Skeletal muscle satellite cell (primary cell): ENCODE data around the gene DERL3. TPM values are rescaled to one million over a fixed set of nuclear protein-coding genes. Genes with fewer than 3 reads are reported as not detected.
A peak's percentile ranks its signal among the peaks of the same experiment; 100 is the strongest.
"Not testable (repeated sequence)": the region's sequence is repeated elsewhere in the genome, so short reads cannot be mapped to it uniquely, and the experiment has no call there.

Source experiments
- H3K27me3 ChIP-seq: 2 replicates; pipeline ENCODE4 v1.7.0; 2013; ENCODE audit warnings: low read length; ENCODE audit not compliant: control insufficient read depth, insufficient read depth
- H3K36me3 ChIP-seq: 2 replicates; pipeline ENCODE4 v1.7.0; 2013; ENCODE audit warnings: mild to moderate bottlenecking, control low read depth, low read length; ENCODE audit not compliant: insufficient read depth
- H3K4me1 ChIP-seq: 2 replicates; pipeline ENCODE4 v1.7.0; 2013; ENCODE audit warnings: low read length; ENCODE audit not compliant: control insufficient read depth, insufficient read depth
- H3K4me2 ChIP-seq: 2 replicates; pipeline ENCODE4 v1.7.0; 2013; ENCODE audit warnings: mild to moderate bottlenecking, low read length
- H3K4me3 ChIP-seq: 2 replicates; pipeline ENCODE4 v1.7.0; 2013; ENCODE audit warnings: low read length
- H3K9ac ChIP-seq: 2 replicates; pipeline ENCODE4 v1.7.0; 2013; ENCODE audit warnings: mild to moderate bottlenecking, low read depth, low read length, moderate library complexity
- H3K9me3 ChIP-seq: replicated peaks from 2 replicates; pipeline ENCODE4 v1.7.0; 2013; ENCODE audit warnings: mild to moderate bottlenecking, control low read depth, low read length
- total RNA-seq: library from RNA; depleted of rRNA; stranded (reverse); fragments of >200 nt; gene quantifications from 2 replicates; pipeline ENCODE4 v1.2.3, GENCODE V29; 2012; rRNA removed

The DERL3 gene
- under 0.01 and 0.22 TPM in 2 replicates for total RNA-seq

- Histone ChIP-seq H3K27me3 (no peaks in the 10 kb centered on the region), H3K4me3 (peak within 1 kb of the TSS; percentile 63), H3K4me2 (peak within 1 kb of the TSS; percentile 81), H3K36me3 (peaks cover 34% of the 10 kb centered on the region), H3K4me1 (peaks cover 15% of the 10 kb centered on the region), H3K9me3 (no peaks in the 10 kb centered on the region), H3K9ac (peak within 1 kb of the TSS; percentile 29)
These were observed at the start of gene DERL3 for GRCh38 chr22:23838681-23839468. DERL3 (minus strand) TSS chr22:23839006; CDS start chr22:23838987, 19 bp downstream.

- no peak overlapping the region for H3K4me3 ChIP-seq
These were observed 45.3 kb upstream of the DERL3 start for GRCh38 chr22:23884140-23884539.

GRCh38 chr22:23883658-23884057, 44.9 kb upstream of the DERL3 start:
- H3K4me1 ChIP-seq = peaks cover 9% of the 10 kb centered on the region
- no peak overlapping the region for H3K9ac ChIP-seq
- H3K36me3 ChIP-seq = peaks cover 4% of the 10 kb centered on the region
- no peak overlapping the region for H3K4me2 ChIP-seq
- H3K9me3 ChIP-seq = no peaks in the 10 kb centered on the region
- no peak overlapping the region for H3K4me3 ChIP-seq
- no peaks in the 10 kb centered on the region for H3K27me3 ChIP-seq

More at GRCh38 chr22:23884140-23884539, 45.3 kb upstream of the DERL3 start:
- no peak overlapping the region for H3K4me2 ChIP-seq
- H3K9me3 ChIP-seq = no peaks in the 10 kb centered on the region
- H3K27me3 ChIP-seq = no peaks in the 10 kb centered on the region
- H3K4me1 ChIP-seq = peaks cover 13% of the 10 kb centered on the region
- peaks cover 4% of the 10 kb centered on the region for H3K36me3 ChIP-seq
- H3K9ac ChIP-seq = no peak overlapping the region

DNA sequence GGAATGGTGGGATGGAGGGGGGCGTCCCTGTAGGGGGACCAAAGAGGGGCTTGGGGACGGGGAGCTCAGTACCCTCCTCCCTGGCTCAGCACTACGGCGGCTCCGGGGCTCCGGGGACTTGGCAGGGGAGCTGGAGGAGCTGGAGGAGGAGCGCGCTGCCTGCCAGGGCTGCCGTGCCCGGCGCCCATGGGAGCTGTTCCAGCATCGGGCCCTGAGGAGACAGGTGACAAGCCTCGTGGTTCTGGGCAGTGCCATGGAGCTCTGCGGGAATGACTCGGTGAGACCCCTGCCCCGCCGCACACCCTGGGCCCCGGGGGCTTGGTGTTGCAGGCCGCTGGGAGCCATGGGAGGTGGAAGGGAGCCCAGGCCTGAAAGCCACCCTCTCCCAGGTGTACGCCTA, 43.6 kb upstream of the DERL3 start:
- no peaks in the 10 kb centered on the region for H3K9me3 ChIP-seq
- no peaks in the 10 kb centered on the region for H3K4me1 ChIP-seq
- H3K9ac ChIP-seq = no peak overlapping the region
- H3K36me3 ChIP-seq = peaks cover 7% of the 10 kb centered on the region
- H3K27me3 ChIP-seq = no peaks in the 10 kb centered on the region
- H3K4me3 ChIP-seq = no peak overlapping the region
- no peak overlapping the region for H3K4me2 ChIP-seq

DNA sequence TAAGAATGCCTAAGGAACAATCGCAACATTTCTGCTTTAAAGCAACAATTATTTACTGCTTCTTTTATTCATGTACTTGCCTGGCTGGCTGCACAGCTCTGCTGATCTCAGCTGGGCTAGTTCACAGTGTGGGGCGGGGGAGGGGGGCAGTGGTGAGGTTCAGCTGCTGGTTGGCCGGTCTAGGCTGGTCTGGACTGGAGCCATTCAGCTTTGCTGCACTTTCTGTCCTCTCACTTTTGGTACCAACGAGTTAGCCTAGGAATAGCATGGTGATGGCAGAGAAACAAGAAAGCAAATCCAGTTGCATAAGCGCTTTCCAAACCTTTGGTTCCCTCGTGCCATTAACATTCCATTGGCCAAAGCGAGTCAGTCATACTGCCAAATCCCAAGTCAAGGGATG, 39.4 kb upstream of the DERL3 start:
- Histone ChIP-seq H3K9ac (no peak overlapping the region), H3K36me3 (peaks cover 7% of the 10 kb centered on the region), H3K4me2 (no peak overlapping the region), H3K9me3 (no peaks in the 10 kb centered on the region), H3K27me3 (no peaks in the 10 kb centered on the region), H3K4me3 (no peak overlapping the region), H3K4me1 (no peaks in the 10 kb centered on the region)

GRCh38 chr22:23877566-23877965, 38.8 kb upstream of the DERL3 start:
- Histone ChIP-seq H3K4me1 (no peaks in the 10 kb centered on the region), H3K27me3 (no peaks in the 10 kb centered on the region), H3K4me2 (no peak overlapping the region), H3K4me3 (no peak overlapping the region), H3K9ac (no peak overlapping the region), H3K9me3 (no peaks in the 10 kb centered on the region), H3K36me3 (peaks cover 7% of the 10 kb centered on the region)

GRCh38 chr22:23875801-23876200, 37.0 kb upstream of the DERL3 start:
- peaks cover 5% of the 10 kb centered on the region for H3K36me3 ChIP-seq
- no peak overlapping the region for H3K4me3 ChIP-seq
- H3K9me3 ChIP-seq = no peaks in the 10 kb centered on the region
- H3K4me1 ChIP-seq = no peaks in the 10 kb centered on the region
- no peaks in the 10 kb centered on the region for H3K27me3 ChIP-seq
- no peak overlapping the region for H3K9ac ChIP-seq
- H3K4me2 ChIP-seq = no peak overlapping the region

DNA sequence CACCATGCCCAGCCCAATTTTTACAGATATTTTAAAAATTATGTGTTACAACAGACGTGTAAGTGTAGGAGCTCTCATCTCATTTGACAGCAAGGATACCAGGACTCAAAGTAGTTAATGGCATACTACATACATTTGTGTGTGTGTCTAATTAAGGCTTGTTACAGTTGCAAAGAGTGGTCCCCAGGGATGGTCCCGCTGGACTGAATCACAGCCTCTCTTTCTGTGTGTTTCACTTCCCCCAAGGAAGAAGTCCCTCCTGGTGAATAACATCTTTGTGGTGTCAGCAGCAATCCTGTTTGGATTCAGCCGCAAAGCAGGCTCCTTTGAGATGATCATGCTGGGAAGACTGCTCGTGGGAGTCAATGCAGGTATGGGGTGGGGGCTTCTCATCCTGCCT, 36.1 kb upstream of the DERL3 start:
- H3K27me3 ChIP-seq = no peaks in the 10 kb centered on the region
- H3K4me2 ChIP-seq = no peak overlapping the region
- H3K36me3 ChIP-seq = peaks cover 3% of the 10 kb centered on the region
- no peaks in the 10 kb centered on the region for H3K4me1 ChIP-seq
- no peak overlapping the region for H3K4me3 ChIP-seq
- H3K9ac ChIP-seq = no peak overlapping the region
- no peaks in the 10 kb centered on the region for H3K9me3 ChIP-seq

DNA sequence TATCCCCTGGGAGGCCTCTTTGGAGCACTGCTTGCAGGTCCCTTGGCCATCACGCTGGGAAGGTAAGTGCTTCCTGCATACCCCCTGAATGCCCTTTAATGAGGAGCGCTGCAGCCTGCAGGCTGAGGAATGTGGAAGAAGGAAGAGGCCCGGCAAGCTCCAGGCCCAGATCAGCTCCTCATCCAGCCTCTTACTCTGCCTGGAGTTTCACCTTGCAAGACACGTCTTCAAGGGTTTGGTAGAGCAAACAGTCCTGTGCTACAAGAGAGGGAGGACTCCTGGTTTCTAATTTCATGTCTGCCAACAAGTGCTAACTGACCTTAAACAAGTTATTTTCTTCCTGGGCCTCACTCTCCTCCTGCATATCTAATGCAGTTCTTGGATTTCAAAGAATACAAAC, 29.8 kb upstream of the DERL3 start:
- Histone ChIP-seq H3K4me1 (no peaks in the 10 kb centered on the region), H3K27me3 (no peaks in the 10 kb centered on the region), H3K9ac (no peak overlapping the region), H3K36me3 (no peaks in the 10 kb centered on the region), H3K9me3 (no peaks in the 10 kb centered on the region), H3K4me3 (no peak overlapping the region), H3K4me2 (no peak overlapping the region)

- not testable (repeated sequence) for H3K36me3 ChIP-seq, H3K4me2 ChIP-seq, H3K4me1 ChIP-seq, H3K4me3 ChIP-seq, H3K27me3 ChIP-seq, H3K9ac ChIP-seq, H3K9me3 ChIP-seq
These were observed 25.8 kb upstream of the DERL3 start for GRCh38 chr22:23864499-23865154.

GRCh38 chr22:23862103-23862502, 23.3 kb upstream of the DERL3 start:
- H3K4me1 ChIP-seq = peaks cover 11% of the 10 kb centered on the region
- H3K36me3 ChIP-seq = no peaks in the 10 kb centered on the region
- no peaks in the 10 kb centered on the region for H3K9me3 ChIP-seq
- H3K4me3 ChIP-seq = no peak overlapping the region
- H3K4me2 ChIP-seq = no peak overlapping the region
- H3K27me3 ChIP-seq = no peaks in the 10 kb centered on the region
- H3K9ac ChIP-seq = no peak overlapping the region

DNA sequence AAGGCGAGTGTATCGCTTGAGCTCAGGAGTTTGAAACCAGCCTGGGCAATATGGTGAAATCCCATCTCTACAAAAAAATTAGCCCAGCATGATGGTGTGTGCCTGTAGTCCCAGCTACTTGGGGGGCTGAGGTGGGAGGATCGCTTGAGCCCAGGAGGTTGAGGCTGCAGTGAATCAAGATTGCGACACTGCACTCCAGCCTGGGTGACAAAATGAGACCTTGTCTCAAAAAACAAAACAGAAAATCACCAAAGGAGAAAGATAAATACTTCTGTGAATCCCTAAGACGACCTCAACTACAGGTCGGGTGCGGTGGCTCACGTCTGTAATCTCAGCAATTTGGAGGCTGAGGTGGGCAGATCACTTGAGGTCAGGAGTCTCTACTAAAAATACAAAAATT, 21.4 kb upstream of the DERL3 start:
- H3K4me2 ChIP-seq, H3K4me3 ChIP-seq: not testable (repeated sequence)

More for the DNA sequence above, 21.4 kb upstream of the DERL3 start:
- H3K4me1 ChIP-seq = peaks cover 20% of the 10 kb centered on the region
- not testable (repeated sequence) for H3K36me3 ChIP-seq, H3K9me3 ChIP-seq, H3K27me3 ChIP-seq, H3K9ac ChIP-seq
